ENCODE measurements around the gene PKP2.
"Not testable (repeated sequence)": the region's sequence is repeated elsewhere in the genome, so short reads cannot be mapped to it uniquely, and the experiment has no call there.

PKP2 gene

GRCh38 chr12:32897281-32897610 lies 669 bp upstream of the PKP2 start:
- in situ Hi-C loops (cut with MboI; ENCODE audit: low sequenced_read_pairs) = no loop called here

GRCh38 chr12:32895688-32896431 lies 717 bp downstream of the PKP2 start:
- in situ Hi-C loops (cut with MboI; ENCODE audit: low sequenced_read_pairs) = no loop called here

- in situ Hi-C loops (cut with MboI; ENCODE audit: low sequenced_read_pairs) = no loop called here
Observed at GRCh38 chr12:32894566-32894965, 2.0 kb downstream of the PKP2 start.

GRCh38 chr12:32893458-32893857 lies 3.1 kb downstream of the PKP2 start:
- in situ Hi-C loops (cut with MboI; ENCODE audit: low sequenced_read_pairs) = no loop called here

- in situ Hi-C loops (cut with MboI; ENCODE audit: low sequenced_read_pairs) = no loop called here
Observed at GRCh38 chr12:32893043-32893442, 3.5 kb downstream of the PKP2 start.

GRCh38 chr12:32892369-32892768 lies 4.2 kb downstream of the PKP2 start:
- in situ Hi-C loops (cut with MboI; ENCODE audit: low sequenced_read_pairs) = not testable (repeated sequence)

- in situ Hi-C loops (cut with MboI; ENCODE audit: low sequenced_read_pairs) = no loop called here
Observed at GRCh38 chr12:32891956-32892355, 4.6 kb downstream of the PKP2 start.

- in situ Hi-C loops (cut with MboI; ENCODE audit: low sequenced_read_pairs) = no loop called here
Observed at GRCh38 chr12:32891526-32891925, 5.1 kb downstream of the PKP2 start.

GRCh38 chr12:32889011-32889760 lies 7.4 kb downstream of the PKP2 start:
- in situ Hi-C loops (cut with MboI; ENCODE audit: low sequenced_read_pairs) = no loop called here

GRCh38 chr12:32887058-32887457 lies 9.5 kb downstream of the PKP2 start:
- in situ Hi-C loops (cut with MboI; ENCODE audit: low sequenced_read_pairs) = no loop called here

GRCh38 chr12:32885831-32886230 lies 10.7 kb downstream of the PKP2 start:
- in situ Hi-C loops (cut with MboI; ENCODE audit: low sequenced_read_pairs) = no loop called here

- in situ Hi-C loops (cut with MboI; ENCODE audit: low sequenced_read_pairs) = no loop called here
Observed at GRCh38 chr12:32884962-32885361, 11.6 kb downstream of the PKP2 start.

GRCh38 chr12:32881702-32882101 lies 14.9 kb downstream of the PKP2 start:
- in situ Hi-C loops (cut with MboI; ENCODE audit: low sequenced_read_pairs) = no loop called here

- in situ Hi-C loops (cut with MboI; ENCODE audit: low sequenced_read_pairs) = no loop called here
Observed at GRCh38 chr12:32881107-32881506, 15.5 kb downstream of the PKP2 start.

GRCh38 chr12:32879066-32879465 lies 17.5 kb downstream of the PKP2 start:
- in situ Hi-C loops (cut with MboI; ENCODE audit: low sequenced_read_pairs) = not testable (repeated sequence)

- in situ Hi-C loops (cut with MboI; ENCODE audit: low sequenced_read_pairs) = no loop called here
Observed at GRCh38 chr12:32877601-32878459, 18.7 kb downstream of the PKP2 start.

GRCh38 chr12:32876004-32876403 lies 20.6 kb downstream of the PKP2 start:
- in situ Hi-C loops (cut with MboI; ENCODE audit: low sequenced_read_pairs) = no loop called here

GRCh38 chr12:32874975-32875374 lies 21.6 kb downstream of the PKP2 start:
- in situ Hi-C loops (cut with MboI; ENCODE audit: low sequenced_read_pairs) = no loop called here

GRCh38 chr12:32874078-32874477 lies 22.5 kb downstream of the PKP2 start:
- in situ Hi-C loops (cut with MboI; ENCODE audit: low sequenced_read_pairs) = no loop called here

GRCh38 chr12:32872416-32872815 lies 24.2 kb downstream of the PKP2 start:
- in situ Hi-C loops (cut with MboI; ENCODE audit: low sequenced_read_pairs) = not testable (repeated sequence)

GRCh38 chr12:32870716-32871115 lies 25.9 kb downstream of the PKP2 start:
- in situ Hi-C loops (cut with MboI; ENCODE audit: low sequenced_read_pairs) = no loop called here

GRCh38 chr12:32868885-32869284 lies 27.7 kb downstream of the PKP2 start:
- in situ Hi-C loops (cut with MboI; ENCODE audit: low sequenced_read_pairs) = no loop called here

Measured in HL-60/S4 treated with phorbol 12-myristate 13-acetate at 8.2 ng/mL for 4 days and 3 days (cell line).